Activated CD8-positive, alpha-beta T cell treated with anti-CD3 and anti-CD28 coated beads for 36 hours (primary cell): ENCODE measurements around the gene ZNF385B. TPM values are rescaled to one million over a fixed set of nuclear protein-coding genes. Genes with fewer than 3 reads are reported as not detected.

Experiments
- ATAC-seq: fragments of 200-7000 bp; cut with Tn5 transposase; one replicate; pipeline ENCODE4 v1.10.0; 2021; ENCODE audit warnings: mild to moderate bottlenecking, moderate library complexity
- CTCF ChIA-PET: fragments of 350-600 bp; sonication (Branson Sonifier 250); formaldehyde crosslinking; loops from one replicate; lab custom pipeline; 2021; ENCODE audit warnings: antibody characterized with exemption; lab: Charles Lee
- POLR2A ChIA-PET: fragments of 350-600 bp; sonication (Branson Sonifier 250); formaldehyde crosslinking; loops from one replicate; lab custom pipeline; 2021; ENCODE audit warnings: antibody characterized with exemption; lab: Charles Lee
- DNase-seq: peaks from one replicate; pipeline ENCODE4 v3.0.0-alpha.2; 2020
- H3K27ac Mint-ChIP-seq: one replicate; pipeline ENCODE4 v1.8.0; 2021; ENCODE audit warnings: mild to moderate bottlenecking, mixed read lengths
- H3K27me3 Mint-ChIP-seq: one replicate; pipeline ENCODE4 v1.8.0; 2021; ENCODE audit warnings: mixed read lengths
- H3K36me3 Mint-ChIP-seq: one replicate; pipeline ENCODE4 v1.8.0; 2021; ENCODE audit warnings: low read depth, mixed read lengths
- H3K4me1 Mint-ChIP-seq: one replicate; pipeline ENCODE4 v1.8.0; 2021; ENCODE audit warnings: low read depth, mixed read lengths
- H3K4me3 Mint-ChIP-seq: one replicate; pipeline ENCODE4 v1.8.0; 2021; ENCODE audit warnings: mild to moderate bottlenecking, moderate library complexity, mixed read lengths
- H3K9me3 Mint-ChIP-seq: one replicate; pipeline ENCODE4 v1.8.0; 2021; ENCODE audit warnings: mixed read lengths
- intact Hi-C: fragments of 100-400 bp; cut with micrococcal nuclease; formaldehyde crosslinking; loops from one replicate; pipeline ENCODE4 v1.10.0; 2022
- total RNA-seq, 2 experiments: library from RNA; stranded (reverse); gene quantifications; one replicate each; pipeline ENCODE4 v1.2.3, GENCODE V29; 2021
- TF ChIP-seq, protein P1 (sequence below): fragments of 200-600 bp; IDR thresholded peaks from one replicate; pipeline ENCODE4 v1.8.0; 2022; ENCODE audit warnings: antibody characterized with exemption, mild to moderate bottlenecking

ZNF385B gene
- total RNA-seq, 2 experiments from 2014 or later = not detected

DNA sequence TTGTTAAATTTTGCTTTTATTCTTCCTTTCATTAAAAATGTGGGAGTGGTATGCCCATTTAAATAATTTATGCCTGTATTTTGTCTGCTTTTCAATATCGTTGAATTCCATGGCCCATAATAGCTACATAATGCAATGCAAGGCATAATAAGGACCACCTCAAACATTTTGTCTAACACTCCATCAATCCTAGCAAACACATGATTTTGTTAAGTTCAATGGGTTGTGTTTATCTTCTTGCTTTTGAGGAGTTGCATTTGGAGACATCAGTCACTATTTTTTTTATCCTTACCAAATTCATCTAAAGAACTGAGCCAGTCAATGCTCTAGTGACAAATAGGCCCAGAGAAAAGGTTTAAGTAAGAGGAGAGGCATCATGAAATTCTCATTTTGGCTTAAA is 145.5 kb downstream of the ZNF385B start:
- intact Hi-C loops = no loop called here

GRCh38 chr2:179715196-179715595 is 146.2 kb downstream of the ZNF385B start:
- CTCF ChIA-PET = no interaction called here
- Mint-ChIP-seq H3K27me3 (peaks cover 4% of the 10 kb centered on the region), H3K4me3 (no peak overlapping the region), H3K27ac (no peak overlapping the region), H3K4me1 (no peaks in the 10 kb centered on the region), H3K9me3 (no peaks in the 10 kb centered on the region), H3K36me3 (no peaks in the 10 kb centered on the region)
- TF ChIP-seq, protein P1, sequence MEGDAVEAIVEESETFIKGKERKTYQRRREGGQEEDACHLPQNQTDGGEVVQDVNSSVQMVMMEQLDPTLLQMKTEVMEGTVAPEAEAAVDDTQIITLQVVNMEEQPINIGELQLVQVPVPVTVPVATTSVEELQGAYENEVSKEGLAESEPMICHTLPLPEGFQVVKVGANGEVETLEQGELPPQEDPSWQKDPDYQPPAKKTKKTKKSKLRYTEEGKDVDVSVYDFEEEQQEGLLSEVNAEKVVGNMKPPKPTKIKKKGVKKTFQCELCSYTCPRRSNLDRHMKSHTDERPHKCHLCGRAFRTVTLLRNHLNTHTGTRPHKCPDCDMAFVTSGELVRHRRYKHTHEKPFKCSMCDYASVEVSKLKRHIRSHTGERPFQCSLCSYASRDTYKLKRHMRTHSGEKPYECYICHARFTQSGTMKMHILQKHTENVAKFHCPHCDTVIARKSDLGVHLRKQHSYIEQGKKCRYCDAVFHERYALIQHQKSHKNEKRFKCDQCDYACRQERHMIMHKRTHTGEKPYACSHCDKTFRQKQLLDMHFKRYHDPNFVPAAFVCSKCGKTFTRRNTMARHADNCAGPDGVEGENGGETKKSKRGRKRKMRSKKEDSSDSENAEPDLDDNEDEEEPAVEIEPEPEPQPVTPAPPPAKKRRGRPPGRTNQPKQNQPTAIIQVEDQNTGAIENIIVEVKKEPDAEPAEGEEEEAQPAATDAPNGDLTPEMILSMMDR = no peak
- POLR2A ChIA-PET = no interaction called here
- intact Hi-C loops = no loop called here
- ATAC-seq (no peak), DNase-seq (no peak)

More for the DNA sequence above, 145.5 kb downstream of the ZNF385B start:
- DNase-seq (no peak), ATAC-seq (no peak)
- H3K4me1 Mint-ChIP-seq = no peaks in the 10 kb centered on the region
- ChIA-PET POLR2A (no interaction called here), CTCF (no interaction called here)
- no peak overlapping the region for H3K4me3 Mint-ChIP-seq
- no peaks in the 10 kb centered on the region for H3K9me3 Mint-ChIP-seq
- peaks cover 4% of the 10 kb centered on the region for H3K27me3 Mint-ChIP-seq
- no peak overlapping the region for H3K27ac Mint-ChIP-seq
- H3K36me3 Mint-ChIP-seq = no peaks in the 10 kb centered on the region
- TF ChIP-seq, protein P1 = no peak

DNA sequence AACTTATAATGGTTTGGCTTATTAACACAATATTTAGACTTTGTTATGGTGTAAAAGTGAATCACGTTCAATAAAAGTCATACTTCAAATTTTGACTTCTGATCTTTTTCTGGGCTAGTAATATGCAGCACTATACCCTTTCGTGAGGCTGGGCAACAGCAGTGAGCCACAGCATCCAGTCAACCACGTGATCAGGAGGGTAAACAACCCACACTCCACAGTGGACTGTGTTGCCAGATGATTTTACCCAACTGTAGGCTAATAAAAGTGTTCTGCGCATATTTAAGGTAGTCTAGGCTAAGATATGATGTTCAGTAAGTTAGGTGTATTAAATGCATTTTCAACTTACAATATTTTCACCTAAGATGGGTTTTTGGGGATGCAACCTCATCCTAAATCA is 148.6 kb downstream of the ZNF385B start:
- ATAC-seq (no peak), DNase-seq (no peak)
- Mint-ChIP-seq H3K4me1 (no peaks in the 10 kb centered on the region), H3K27me3 (no peaks in the 10 kb centered on the region), H3K36me3 (no peaks in the 10 kb centered on the region), H3K27ac (no peak overlapping the region), H3K4me3 (no peak overlapping the region), H3K9me3 (no peaks in the 10 kb centered on the region)
- intact Hi-C loops = no loop called here
- ChIA-PET CTCF (no interaction called here), POLR2A (no interaction called here)
- TF ChIP-seq, protein P1 = no peak

DNA sequence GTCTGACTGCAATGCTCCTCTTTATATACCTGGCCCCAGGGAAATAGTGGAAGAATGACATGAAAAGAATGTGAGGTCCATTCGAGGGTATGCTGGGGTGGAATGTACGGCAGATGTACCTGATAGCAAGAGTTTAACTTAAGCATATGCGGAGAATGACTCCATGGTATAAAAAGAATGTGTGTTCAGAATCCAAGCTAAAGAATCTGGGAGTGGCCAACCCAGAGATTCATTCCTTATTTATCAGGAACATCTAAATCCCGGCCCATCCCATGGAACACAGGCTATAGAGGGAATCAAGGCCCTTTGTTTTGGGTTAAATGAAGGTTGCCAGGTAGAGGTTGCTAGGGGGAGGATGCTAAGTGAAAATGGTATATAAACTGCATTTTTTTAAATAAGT is 150.0 kb downstream of the ZNF385B start:
- ChIA-PET CTCF (no interaction called here), POLR2A (no interaction called here)
- no peak overlapping the region for H3K4me3 Mint-ChIP-seq
- TF ChIP-seq, protein P1 = no peak
- H3K36me3 Mint-ChIP-seq = no peaks in the 10 kb centered on the region
- intact Hi-C loops = no loop called here
- ATAC-seq (no peak), DNase-seq (no peak)
- H3K4me1 Mint-ChIP-seq = no peaks in the 10 kb centered on the region
- H3K27ac Mint-ChIP-seq = no peak overlapping the region
- H3K27me3 Mint-ChIP-seq = no peaks in the 10 kb centered on the region
- no peaks in the 10 kb centered on the region for H3K9me3 Mint-ChIP-seq

DNA sequence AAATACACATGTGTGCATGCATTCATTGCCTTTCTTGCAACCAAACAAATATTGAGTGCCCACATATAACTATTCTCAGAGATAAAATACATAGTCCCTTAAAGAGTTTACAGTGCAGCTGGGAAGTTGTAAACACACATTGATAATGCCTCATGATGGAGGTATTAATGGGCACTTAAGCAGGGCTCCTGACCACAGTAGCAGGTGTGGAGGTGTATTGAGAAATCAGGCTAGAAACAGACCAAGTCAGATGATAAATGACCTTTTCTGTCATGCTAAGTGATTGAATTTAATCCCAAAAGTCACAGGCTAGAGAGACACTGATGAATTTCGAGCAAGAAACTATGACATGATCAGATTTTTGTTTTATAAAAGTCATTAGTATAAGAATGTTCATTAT is 157.7 kb downstream of the ZNF385B start:
- TF ChIP-seq, protein P1 = no peak
- Mint-ChIP-seq H3K27me3 (peaks cover 2% of the 10 kb centered on the region), H3K27ac (no peak overlapping the region), H3K4me1 (no peaks in the 10 kb centered on the region), H3K36me3 (no peaks in the 10 kb centered on the region), H3K4me3 (no peak overlapping the region), H3K9me3 (no peaks in the 10 kb centered on the region)
- no peak for DNase-seq
- intact Hi-C loops = no loop called here
- POLR2A ChIA-PET = no interaction called here
- CTCF ChIA-PET = no interaction called here
- ATAC-seq = no peak
